Spinal cord (tissue), 10 donors: ENCODE data around the gene SLC2A14. TPM values are rescaled to one million over a fixed set of nuclear protein-coding genes. Genes with fewer than 3 reads are reported as not detected.
"Not testable (repeated sequence)": the region's sequence is repeated elsewhere in the genome, so short reads cannot be mapped to it uniquely, and the experiment has no call there.

ENCODE experiments used
- DNase-seq, 6 donors: peaks; one replicate each; pipeline versions ENCODE4 v3.0.0 to v3.0.0-alpha.2; 2013 to 2015; ENCODE audit warnings: low spot score in 6 of 6, low read depth in 4 of 6
- H3K27ac ChIP-seq: one replicate; pipeline ENCODE4 v1.5.1; 2013; ENCODE audit warnings: low read depth, low read length, control low read depth
- H3K27me3 ChIP-seq: one replicate; pipeline ENCODE4 v1.6.1; 2013; ENCODE audit warnings: low read length; ENCODE audit not compliant: control insufficient read depth, insufficient read depth
- H3K36me3 ChIP-seq: one replicate; pipeline ENCODE4 v1.6.1; 2013; ENCODE audit warnings: low read length; ENCODE audit not compliant: control insufficient read depth, insufficient read depth
- H3K4me1 ChIP-seq: one replicate; pipeline ENCODE4 v1.6.1; 2013; ENCODE audit warnings: low read length; ENCODE audit not compliant: control insufficient read depth, insufficient read depth
- H3K4me3 ChIP-seq: one replicate; pipeline ENCODE4 v1.5.1; 2013; ENCODE audit warnings: low read depth, low read length, control low read depth
- H3K9me3 ChIP-seq: one replicate; pipeline ENCODE4 v1.6.1; 2013; ENCODE audit warnings: low read length; ENCODE audit not compliant: control insufficient read depth, insufficient read depth
- WGBS: methylation state at CpG from one replicate; pipeline ENCODE4 v1.1.5; 2013; ENCODE audit warnings: missing lambda C conversion rate; ENCODE audit not compliant: insufficient coverage; 5-methylcytosine and 5-hydroxymethylcytosine counted together
- polyA plus RNA-seq, 2 donors: library from polyadenylated mRNA; unstranded; fragments of 120-200 nt; gene quantifications; one replicate each; pipeline ENCODE4 v1.2.1, GENCODE V29; 2013; ENCODE audit not compliant: insufficient read length in 2 of 2
- total RNA-seq, 2 donors: library from RNA; depleted of rRNA in 1 of 2; stranded (reverse); fragments of 120-200 nt in 1 of 2; fragments of >200 nt in 1 of 2; gene quantifications; one replicate each; pipeline versions ENCODE4 v1.2.3 to v1.2.4, GENCODE V29; 2013 to 2014
- donor health status: healthy.

Gene SLC2A14
- total and polyA plus RNA-seq, 4 donors: 0.22 to 0.96 (median 0.34) TPM

DNA sequence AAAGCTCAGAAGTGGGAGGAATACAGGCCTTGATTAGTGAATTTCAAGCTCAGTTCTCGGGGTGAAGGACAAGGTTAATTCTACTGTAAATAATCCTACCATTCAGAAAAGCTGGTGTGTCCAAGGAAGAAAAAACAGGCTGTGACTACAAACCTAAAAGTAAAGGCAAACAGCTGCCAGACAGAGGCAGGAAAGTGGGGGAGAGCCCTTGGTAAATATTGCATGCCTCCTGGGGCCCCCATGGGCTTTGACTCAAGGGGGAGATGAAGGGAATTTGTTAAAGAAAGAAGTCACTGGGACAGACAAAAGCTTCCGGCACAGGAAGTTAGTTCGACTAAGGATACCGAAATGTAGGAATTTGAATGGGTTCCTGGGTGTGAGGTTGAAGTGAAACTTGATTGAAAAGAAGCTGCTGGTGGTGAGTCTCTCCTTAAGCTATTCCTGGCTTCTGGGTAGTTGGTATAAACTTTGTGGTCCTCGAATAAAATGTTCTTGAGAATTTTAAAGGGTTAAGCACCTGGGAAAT lies 32.9 kb upstream of the SLC2A14 start:
- no CpG with 5 or more reads among the region's 5 CpGs for WGBS
- H3K27ac ChIP-seq, H3K27me3 ChIP-seq, H3K9me3 ChIP-seq, H3K4me1 ChIP-seq, H3K36me3 ChIP-seq, H3K4me3 ChIP-seq: not testable (repeated sequence)
- peak in 1 of 6 donors; percentile 4 for DNase-seq

DNA sequence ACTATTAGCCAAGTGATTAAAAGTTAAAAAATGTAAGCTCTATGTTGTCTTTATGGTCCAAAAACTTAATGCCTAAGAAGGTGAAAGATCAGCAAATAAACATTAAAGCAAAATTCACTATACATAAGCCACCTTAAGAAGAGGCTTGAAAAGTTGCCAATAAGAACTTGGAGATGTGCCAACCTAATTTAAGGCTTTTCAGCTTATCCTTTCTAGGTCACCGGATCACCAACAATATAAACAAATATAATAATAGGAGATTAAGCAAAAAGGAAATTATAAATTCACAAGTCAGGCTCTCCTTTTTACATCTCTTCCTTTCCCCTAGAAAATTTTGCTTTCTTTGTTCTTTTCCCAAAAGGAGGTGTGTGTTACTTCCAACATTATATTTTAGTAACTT lies 32.4 kb upstream of the SLC2A14 start:
- Histone ChIP-seq H3K36me3 (no peaks in the 10 kb centered on the region), H3K27me3 (no peaks in the 10 kb centered on the region), H3K9me3 (no peaks in the 10 kb centered on the region), H3K4me3 (no peak overlapping the region), H3K4me1 (no peaks in the 10 kb centered on the region), H3K27ac (no peak overlapping the region)
- DNase-seq: peak in 2 of 6 donors; percentile 37 to 68
- no CpG with 5 or more reads among the region's 1 CpG for WGBS

DNA sequence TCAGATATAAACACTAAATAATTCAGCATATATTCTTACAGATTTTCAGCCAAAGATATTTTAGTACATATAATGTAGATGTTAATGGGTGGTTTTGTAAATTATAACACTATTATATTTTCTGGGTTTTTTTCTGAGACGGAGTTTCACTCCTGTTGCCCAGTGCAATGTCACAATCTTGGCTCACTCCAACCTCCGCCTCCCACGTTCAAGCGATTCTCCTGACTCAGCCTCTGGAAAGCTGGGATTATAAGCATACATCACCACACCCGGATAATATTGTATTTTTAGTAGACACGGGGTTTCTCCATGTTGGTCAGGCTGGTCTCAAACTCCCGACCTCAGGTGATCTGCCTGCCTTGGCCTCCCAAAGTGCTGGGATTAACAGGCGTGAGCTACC lies 29.7 kb upstream of the SLC2A14 start:
- H3K36me3 ChIP-seq: not testable (repeated sequence)
- 93% methylated on average over 4 of the region's 8 CpGs for WGBS

DNA sequence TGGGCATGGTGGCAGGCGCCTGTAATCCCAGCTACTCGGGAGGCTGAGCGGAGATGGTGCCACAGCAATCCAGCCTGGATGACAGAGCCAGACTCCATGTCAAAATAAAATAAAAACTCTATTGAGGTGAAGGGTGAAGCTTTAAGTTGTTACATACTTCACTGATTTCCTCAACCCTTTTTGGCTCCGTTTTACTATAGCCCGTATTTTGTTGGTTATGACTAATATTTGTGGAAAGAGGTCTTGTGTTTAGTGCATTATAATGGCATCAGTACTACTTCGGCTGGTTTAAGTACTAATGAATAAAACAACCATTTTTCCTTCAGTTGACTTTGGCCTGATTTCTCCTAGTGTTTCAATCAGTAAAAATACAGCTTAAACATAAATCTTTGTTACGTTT lies 27.0 kb upstream of the SLC2A14 start:
- WGBS: no CpG with 5 or more reads among the region's 7 CpGs
- H3K27me3 ChIP-seq: no peaks in the 10 kb centered on the region
- no peaks in the 10 kb centered on the region for H3K4me1 ChIP-seq
- no peaks in the 10 kb centered on the region for H3K9me3 ChIP-seq
- H3K27ac ChIP-seq: no peak overlapping the region
- no peak for DNase-seq
- H3K36me3 ChIP-seq: no peaks in the 10 kb centered on the region
- no peak overlapping the region for H3K4me3 ChIP-seq

More for the DNA sequence above, 29.7 kb upstream of the SLC2A14 start:
- H3K9me3 ChIP-seq, H3K4me1 ChIP-seq, H3K4me3 ChIP-seq, H3K27ac ChIP-seq, H3K27me3 ChIP-seq, DNase-seq: not testable (repeated sequence)

DNA sequence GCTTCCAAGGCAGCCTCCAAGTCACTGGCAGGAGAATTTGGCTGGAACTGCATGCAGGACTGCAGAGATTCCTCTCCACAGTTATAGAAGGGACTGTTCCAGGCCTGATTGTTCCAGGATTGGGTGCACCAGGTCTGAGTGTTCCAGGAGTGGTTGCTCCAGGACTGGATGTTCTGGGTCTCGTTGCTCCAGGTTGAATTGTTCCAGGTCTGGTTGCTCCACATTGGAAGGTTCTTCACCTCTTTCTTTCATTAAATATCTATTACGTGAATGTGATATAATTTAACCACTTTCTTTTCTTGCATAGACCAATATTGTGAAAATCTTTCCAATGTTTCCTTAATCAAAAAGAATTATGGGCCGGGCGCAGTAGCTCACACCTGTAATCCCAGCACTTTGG lies 24.0 kb upstream of the SLC2A14 start:
- not testable (repeated sequence) for DNase-seq, H3K27ac ChIP-seq, H3K36me3 ChIP-seq, H3K4me1 ChIP-seq, H3K4me3 ChIP-seq, H3K9me3 ChIP-seq, H3K27me3 ChIP-seq
- 100% methylated on average over 2 of the region's 4 CpGs for WGBS

DNA sequence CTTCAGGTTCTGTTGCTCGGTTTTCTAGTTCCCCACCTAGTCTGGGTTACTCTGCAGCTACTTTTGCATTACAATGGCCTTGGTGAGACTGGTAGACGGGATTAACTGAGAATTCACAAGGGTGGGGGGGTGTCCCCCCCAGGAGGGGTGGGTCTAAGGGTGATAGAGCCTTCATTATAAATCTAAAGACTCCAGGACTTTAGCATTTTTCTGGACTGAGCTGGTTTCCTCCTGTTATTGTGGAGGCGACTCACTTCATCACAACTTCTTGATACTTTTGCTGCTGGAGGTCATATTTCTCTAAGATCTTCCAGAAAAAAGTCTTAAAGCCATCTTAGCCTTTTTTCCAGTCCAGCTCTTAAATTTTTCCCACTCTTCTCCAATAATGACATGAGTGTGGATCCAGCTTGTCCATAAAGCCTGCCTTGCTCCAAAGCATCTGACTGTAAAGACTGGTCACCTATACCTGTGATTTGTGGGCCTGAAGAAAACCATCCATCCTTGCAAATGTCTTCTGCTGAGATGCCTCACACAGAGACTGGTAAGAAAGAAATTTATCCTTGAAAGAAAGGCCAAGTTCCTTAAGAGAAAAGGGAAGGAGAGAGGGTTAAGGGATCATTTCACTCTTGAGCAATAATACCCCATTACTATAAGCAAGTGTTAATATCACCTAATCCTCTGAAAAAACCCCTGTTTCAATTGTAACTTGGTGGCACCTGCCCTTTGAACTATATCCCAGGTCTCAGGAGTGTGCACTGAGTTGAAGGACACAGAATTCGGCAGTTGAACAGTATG lies 19.7 kb upstream of the SLC2A14 start:
- H3K4me3 ChIP-seq: no peak overlapping the region
- H3K9me3 ChIP-seq: no peaks in the 10 kb centered on the region
- no peaks in the 10 kb centered on the region for H3K36me3 ChIP-seq
- WGBS: no CpG with 5 or more reads among the region's 4 CpGs
- H3K4me1 ChIP-seq: no peaks in the 10 kb centered on the region
- H3K27me3 ChIP-seq: no peaks in the 10 kb centered on the region
- no peak overlapping the region for H3K27ac ChIP-seq
- no peak for DNase-seq

DNA sequence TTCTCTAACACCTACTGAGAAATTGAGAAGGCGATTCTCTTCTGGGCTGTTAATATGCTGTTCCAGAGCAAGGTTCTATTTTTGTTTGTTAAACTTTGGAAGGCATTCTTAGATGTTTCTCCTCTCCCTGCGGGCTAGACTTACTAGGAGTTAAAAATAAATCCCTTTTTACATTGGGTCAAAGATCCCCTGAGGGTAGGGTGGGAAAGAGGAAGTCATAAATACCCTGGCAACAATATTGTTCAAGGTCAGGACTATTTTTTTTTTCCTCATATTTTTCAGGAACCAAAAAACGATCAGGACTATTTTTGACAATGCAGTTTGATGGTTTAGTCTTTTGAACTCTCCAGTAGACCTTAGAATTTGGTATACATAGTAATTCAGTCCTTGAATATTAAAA lies 12.0 kb upstream of the SLC2A14 start:
- H3K4me1 ChIP-seq: no peaks in the 10 kb centered on the region
- H3K36me3 ChIP-seq: no peaks in the 10 kb centered on the region
- no peaks in the 10 kb centered on the region for H3K9me3 ChIP-seq
- H3K27ac ChIP-seq: no peak overlapping the region
- WGBS: no CpG with 5 or more reads among the region's 3 CpGs
- H3K27me3 ChIP-seq: no peaks in the 10 kb centered on the region
- no peak for DNase-seq
- no peak overlapping the region for H3K4me3 ChIP-seq

DNA sequence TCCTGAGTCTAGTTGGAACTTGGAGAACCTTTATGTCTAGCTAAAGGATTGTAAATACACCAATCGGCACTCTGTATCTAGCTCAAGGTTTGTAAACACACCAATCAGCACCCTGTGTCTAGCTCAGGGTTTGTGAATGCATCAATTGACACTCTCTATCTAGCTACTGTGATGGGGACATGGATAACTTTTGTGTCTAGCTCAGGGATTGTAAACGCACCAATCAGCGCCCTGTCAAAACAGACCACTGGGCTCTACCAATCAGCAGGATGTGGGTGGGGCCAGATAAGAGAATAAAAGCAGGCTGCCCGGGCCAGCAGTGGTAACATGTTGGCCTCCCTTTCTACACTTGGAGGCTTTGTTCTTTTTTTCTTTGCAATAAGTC lies 9.0 kb upstream of the SLC2A14 start:
- H3K4me3 ChIP-seq, H3K4me1 ChIP-seq, H3K9me3 ChIP-seq, H3K36me3 ChIP-seq, H3K27me3 ChIP-seq, DNase-seq, H3K27ac ChIP-seq: not testable (repeated sequence)
- WGBS: 38% methylated on average over 1 of the region's 4 CpGs

DNA sequence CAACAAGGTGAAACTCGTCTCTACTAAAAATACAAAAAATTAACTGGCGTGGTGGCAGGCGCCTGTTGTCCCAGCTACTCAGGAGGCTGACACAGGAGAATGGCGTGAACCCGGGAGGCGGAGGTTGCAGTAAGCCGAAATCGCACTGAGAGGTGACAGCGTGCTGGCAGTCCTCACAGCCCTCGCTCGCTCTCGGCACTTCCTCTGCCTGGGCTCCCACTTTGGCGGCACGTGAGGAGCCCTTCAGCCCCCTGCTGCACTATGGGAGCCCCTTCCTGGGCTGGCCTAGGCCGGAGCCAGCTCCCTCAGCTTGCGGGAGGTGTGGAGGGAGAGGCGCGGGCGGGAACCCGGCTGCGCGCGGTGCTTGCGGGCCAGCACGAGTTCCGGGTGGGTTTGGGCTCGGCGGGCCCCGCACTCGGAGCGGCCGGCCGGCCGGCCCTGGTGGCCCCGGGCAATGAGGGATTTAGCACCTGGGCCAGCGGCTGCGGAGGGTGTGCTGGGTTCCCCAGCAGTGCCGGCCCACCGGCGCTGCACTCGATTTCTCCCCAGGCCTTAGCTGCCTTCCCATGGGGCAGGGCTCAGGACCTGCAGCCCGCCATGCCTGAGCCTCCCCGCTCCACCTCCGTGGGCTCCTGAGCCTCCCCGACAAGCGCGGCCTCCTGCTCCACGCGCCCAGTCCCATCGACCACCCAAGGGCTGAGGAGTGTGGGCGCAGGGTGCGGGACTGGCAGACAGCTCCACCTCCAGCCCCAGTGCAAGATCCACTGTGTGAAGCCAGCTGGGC lies 8.4 kb upstream of the SLC2A14 start:
- H3K27me3 ChIP-seq, H3K36me3 ChIP-seq, H3K27ac ChIP-seq, DNase-seq, H3K4me3 ChIP-seq, H3K4me1 ChIP-seq, H3K9me3 ChIP-seq: not testable (repeated sequence)
- WGBS: 97% methylated on average over 44 of the region's 52 CpGs

DNA sequence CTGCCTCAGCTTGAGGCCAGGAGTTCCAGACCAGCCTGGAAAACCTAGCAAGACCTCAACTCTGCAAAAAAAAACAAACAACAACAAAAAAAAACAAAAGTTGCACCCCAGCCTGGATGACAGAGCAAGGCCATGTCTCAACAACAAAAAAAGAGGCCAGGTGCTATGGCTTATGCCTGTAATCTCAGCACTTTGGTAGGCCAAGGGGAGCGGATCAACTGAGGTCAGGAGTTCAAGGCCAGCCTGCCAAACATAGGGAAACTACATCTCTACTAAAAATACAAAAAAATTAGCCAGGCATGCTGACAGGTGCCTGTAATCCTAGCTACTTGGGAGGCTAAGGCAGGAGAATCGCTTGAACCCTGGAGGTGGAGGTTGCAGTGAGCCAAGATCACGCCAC lies 6.5 kb upstream of the SLC2A14 start:
- Histone ChIP-seq H3K27ac (no peak overlapping the region), H3K27me3 (no peaks in the 10 kb centered on the region), H3K9me3 (no peaks in the 10 kb centered on the region), H3K4me1 (no peaks in the 10 kb centered on the region), H3K4me3 (no peak overlapping the region), H3K36me3 (no peaks in the 10 kb centered on the region)
- 80% methylated on average over 1 of the region's 3 CpGs for WGBS
- DNase-seq: no peak
